Ureter (tissue), 1 donor: ENCODE measurements around the gene PEAK3. TPM values are rescaled to one million over a fixed set of nuclear protein-coding genes. Genes with fewer than 3 reads are reported as not detected.

Source experiments
- DNase-seq: peaks from one replicate; pipeline ENCODE4 v3.0.0-alpha.2; 2020; ENCODE audit warnings: low spot score
- total RNA-seq: library from RNA; stranded (reverse); gene quantifications from one replicate; pipeline ENCODE4 v1.2.4, GENCODE V29; 2023
- donor health status: DM: yes; HTN: yes; CAD: no.

The PEAK3 gene
- total RNA-seq = 0.99 TPM

DNA sequence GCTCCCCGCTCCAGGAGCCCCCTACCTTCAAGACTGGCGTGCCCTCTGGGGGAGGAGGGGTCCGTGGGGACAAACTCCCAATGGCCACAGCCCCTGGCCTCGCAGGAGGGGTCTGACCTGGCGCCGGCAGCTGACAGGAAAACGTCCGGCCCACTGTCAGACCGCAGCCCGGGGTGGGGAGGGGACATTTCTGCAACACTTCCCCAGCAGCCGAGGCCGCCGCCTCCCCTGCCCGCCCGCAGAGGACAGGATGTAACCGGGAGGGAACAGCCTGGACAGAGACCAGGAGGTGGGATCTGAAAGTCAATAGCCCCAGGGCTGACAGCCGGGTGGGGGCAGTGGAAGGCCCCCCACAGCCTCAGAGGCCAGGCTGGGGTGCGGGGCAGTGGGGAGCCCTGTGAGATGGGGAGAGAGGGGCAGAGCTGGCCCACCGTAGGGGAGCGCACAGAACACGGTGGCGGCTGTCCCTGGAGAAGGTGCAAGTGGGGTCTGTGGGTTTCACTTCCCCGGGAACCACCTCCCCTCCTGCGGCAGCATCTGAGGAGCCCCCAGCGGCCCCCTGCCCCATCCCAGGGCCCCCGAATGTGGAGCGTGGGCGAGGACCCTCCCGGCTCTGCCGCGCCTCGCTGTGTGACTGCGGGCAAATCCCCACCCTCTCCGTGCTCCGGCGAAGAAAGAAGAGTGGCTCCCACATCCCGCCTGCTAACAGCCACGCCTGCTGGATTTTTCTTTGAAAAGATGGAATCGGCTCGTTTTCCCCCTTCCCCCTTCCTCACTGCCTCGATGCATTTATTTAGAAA lies at the start of gene PEAK3:
Gene PEAK3, minus strand, starts transcription at position 114 of the 800 bp plus-strand sequence. CDS start 1,244 bp downstream, outside the sequence.
- DNase-seq = peak; percentile 75

- no peak for DNase-seq
These were observed 48.8 kb upstream of the PEAK3 start for GRCh38 chr19:2330632-2331284.

DNA sequence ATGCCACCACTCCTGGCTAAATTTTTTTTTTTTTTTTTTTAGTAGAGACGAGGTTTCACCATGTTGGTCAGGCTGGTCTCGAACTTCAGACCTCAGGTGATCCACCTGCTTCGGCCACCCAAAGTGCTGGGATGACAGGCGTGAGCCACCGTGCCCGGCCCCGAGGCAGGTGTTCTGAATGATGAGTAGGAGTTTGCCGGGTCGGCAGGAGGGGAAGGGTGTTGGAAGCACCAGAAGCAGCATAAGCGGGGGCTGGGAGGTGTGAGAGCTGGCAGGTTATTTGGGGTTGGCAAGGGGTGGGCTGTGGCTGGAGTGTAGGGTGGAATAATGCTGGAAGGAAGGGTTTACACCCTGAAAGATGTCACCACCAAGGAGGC lies 48.3 kb upstream of the PEAK3 start:
- DNase-seq = no peak

- no peak for DNase-seq
These were observed 47.5 kb upstream of the PEAK3 start for GRCh38 chr19:2329501-2329916.

DNA sequence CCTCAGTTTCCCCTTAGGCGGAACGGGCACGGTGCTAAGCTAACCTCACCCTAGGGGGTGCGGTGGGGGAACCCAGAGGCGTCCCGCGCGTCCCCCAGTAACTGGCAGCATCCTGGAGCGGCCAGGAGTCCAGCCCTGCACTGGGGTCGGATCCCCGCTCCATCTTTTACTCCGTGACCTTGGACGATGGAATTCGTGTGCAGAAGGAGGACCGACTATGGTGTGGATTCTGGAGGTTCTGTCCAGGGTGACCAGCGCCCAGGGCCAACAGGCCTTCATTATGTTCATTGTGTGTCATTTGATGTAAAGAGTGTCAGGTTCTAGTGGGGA lies 47.1 kb upstream of the PEAK3 start:
- no peak for DNase-seq

- DNase-seq = peak; percentile 92
These were observed 46.6 kb upstream of the PEAK3 start, which contains the start of the genes LSM7 and SPPL2B for GRCh38 chr19:2328401-2329148. TSS of gene LSM7 (minus strand) at chr19:2328586. CDS start at chr19:2328566, 20 bp downstream. TSS of gene SPPL2B (plus strand) at chr19:2328684. CDS start at chr19:2328710, 26 bp downstream.

DNA sequence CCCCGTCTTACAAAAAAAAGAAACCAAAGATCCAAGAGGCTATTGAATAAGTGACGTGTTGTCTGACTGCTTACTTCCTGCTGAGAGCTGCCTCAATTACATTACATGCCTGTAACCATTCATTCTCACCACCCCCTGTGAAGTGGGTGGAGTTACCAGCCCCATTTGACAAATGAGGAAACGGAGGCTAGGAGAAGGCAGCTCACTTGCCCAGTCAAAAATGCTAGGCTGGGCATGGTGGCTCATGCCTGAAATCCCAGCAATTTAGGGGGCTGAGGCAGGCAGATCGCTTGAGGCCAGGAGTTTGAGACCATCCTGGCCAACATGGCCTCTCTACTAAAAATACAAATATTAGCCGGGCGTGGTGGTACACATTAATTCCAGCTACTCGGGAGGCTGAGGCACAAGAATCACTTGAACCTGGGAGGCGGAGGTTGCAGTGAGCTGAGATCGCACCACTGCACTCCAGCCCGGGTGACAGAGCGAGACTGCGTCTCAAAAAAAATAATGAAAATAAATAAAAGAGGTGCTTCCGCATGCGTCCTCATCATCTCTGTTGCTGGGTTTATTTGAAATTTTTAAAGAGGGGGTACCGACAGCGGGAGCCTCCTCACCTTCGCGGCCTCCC lies 45.9 kb upstream of the PEAK3 start:
- no peak for DNase-seq

DNA sequence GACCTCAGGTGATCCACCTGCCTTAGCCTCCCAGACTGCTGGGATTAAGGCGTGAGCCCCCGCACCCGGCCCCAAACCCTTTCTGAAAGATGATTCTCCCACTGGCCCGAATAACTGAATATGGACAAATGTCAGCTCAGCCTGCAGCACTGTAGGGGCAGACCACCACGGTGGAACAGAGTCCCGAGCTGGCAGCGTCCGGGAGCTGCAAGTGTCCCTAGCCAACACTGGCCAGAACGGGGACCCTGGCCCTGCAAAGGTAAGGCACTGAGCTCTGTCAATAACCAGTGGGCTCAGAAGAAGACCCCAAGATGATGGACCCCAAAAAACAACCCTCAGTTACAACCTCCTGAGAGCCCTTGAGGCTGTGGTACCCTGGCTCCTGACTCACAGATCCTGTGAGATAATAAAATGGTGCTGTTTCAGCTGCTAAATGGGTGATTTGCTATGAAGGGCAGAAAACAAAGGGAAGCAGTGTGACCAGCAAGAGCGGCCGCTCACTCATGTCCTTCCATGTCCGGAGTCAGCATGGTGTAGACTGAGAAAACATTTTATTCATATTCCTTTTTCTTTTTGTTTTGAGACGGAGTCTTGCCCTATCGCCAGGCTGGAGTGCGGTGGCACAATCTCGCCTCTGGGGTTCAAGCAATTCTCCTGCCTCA lies 44.9 kb upstream of the PEAK3 start:
- DNase-seq = no peak

DNA sequence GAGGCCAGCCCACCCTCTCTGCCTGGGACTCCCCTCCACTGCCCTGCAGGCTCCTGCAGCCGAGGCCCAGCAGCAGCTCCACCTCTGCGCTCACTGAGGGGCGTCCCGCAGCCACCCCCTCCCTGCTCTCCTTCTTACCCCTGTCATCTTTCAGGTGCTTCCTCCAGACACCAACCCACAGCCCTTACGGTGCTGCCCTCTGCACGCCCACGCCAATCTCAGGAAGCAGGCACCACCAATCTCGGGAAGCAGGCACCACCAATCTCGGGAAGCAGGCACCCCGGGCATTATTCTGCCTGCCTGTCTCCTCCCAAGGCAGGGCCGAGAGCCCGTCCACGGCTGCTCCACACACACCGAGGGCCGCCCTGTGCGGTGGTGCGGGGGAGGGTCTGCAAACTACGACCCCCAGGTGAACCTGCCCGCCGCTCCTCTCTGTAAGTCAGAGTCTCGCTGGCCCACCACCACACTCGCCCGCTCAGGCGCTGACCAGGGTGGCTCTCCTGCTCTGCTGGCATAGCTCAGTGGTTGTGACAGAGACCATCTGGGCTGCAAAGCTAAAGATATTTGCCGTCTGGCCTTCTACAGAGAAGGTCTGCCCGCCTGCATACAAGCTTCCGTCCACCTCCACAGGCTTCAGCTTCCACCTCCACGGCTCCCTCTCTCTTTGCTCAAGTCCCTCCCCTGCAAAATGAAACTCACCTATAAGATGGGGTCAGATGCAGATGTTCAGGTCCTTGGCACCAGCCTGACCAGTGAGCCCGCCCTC lies 43.5 kb upstream of the PEAK3 start:
- DNase-seq = no peak

GRCh38 chr19:2324220-2324948 lies 42.4 kb upstream of the PEAK3 start:
- DNase-seq = no peak

GRCh38 chr19:2323707-2324106 lies 41.7 kb upstream of the PEAK3 start:
- DNase-seq = no peak

- no peak for DNase-seq
These were observed 39.7 kb upstream of the PEAK3 start for GRCh38 chr19:2321565-2322283.

- DNase-seq = no peak
These were observed 39.0 kb upstream of the PEAK3 start for GRCh38 chr19:2320939-2321338.

DNA sequence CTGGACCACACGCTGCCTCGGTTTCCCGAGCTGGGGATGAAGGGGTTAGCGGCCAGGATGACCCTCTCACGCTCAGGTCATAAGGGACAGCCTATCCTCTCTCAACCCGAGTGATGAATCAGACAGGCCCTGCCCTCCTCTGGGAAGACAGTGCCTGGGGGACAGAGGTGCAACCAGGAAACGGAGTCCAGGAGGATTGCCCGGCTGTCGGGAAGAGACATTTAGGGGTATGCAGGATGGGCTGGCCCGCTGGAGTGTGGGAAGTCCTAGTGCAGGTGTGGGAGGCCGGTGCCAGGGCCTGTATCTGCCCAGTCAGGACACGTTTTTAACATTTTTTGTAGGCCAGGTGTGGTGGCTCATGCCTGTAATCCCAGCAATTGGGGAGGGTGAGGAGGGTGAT lies 38.1 kb upstream of the PEAK3 start:
- no peak for DNase-seq

GRCh38 chr19:2319551-2319950 lies 37.6 kb upstream of the PEAK3 start:
- no peak for DNase-seq

DNA sequence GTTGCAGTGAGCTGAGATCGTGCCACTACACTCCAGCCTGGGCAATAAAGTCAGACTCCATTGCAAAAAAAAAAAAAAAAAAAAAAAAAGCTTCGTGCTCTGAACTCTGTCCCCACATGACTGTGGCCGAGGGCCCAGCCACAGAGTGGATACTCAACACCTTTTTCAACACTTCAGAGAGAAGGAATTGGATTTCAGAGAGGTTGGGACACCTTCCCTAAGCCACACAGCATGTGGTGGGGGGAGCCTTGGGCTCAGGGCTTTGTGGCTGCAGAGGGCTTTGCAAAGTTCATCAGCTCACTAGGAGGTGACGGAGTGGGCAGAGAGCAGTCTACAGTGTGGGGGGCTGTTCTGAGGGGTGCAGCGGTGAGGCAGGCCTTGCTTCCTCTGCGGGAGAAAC lies 36.9 kb upstream of the PEAK3 start:
- no peak for DNase-seq

- no peak for DNase-seq
These were observed 35.8 kb upstream of the PEAK3 start for GRCh38 chr19:2317756-2318155.

- DNase-seq = no peak
These were observed 35.3 kb upstream of the PEAK3 start for GRCh38 chr19:2317300-2317699.

- no peak for DNase-seq
These were observed 33.9 kb upstream of the PEAK3 start for GRCh38 chr19:2315818-2316353.
